IPS DF 4.7 (cell line): ENCODE measurements around the gene MED27.

Experiments
- DNase-seq: peaks from one replicate; pipeline ENCODE4 v3.0.0-alpha.2; 2013; ENCODE audit warnings: low spot score; ENCODE audit errors: extremely low read depth

MED27 gene

GRCh38 chr9:131885144-131885609 lies 194.5 kb downstream of the MED27 start:
- no peak for DNase-seq

- DNase-seq: no peak
Measured at GRCh38 chr9:131884222-131884621, 195.4 kb downstream of the MED27 start.

- DNase-seq: no peak
Measured at GRCh38 chr9:131880833-131881583, 198.7 kb downstream of the MED27 start.

GRCh38 chr9:131879911-131880290 lies 199.8 kb downstream of the MED27 start:
- DNase-seq: no peak

GRCh38 chr9:131879181-131879910 lies 200.3 kb downstream of the MED27 start:
- no peak for DNase-seq

- no peak for DNase-seq
Measured at GRCh38 chr9:131876486-131876885, 203.2 kb downstream of the MED27 start.

GRCh38 chr9:131875828-131876485 lies 203.7 kb downstream of the MED27 start:
- DNase-seq: no peak

GRCh38 chr9:131874916-131875670 lies 204.6 kb downstream of the MED27 start:
- DNase-seq: no peak

- no peak for DNase-seq
Measured at GRCh38 chr9:131874447-131874846, 205.2 kb downstream of the MED27 start.

GRCh38 chr9:131873891-131874440 lies 205.7 kb downstream of the MED27 start:
- no peak for DNase-seq

GRCh38 chr9:131873335-131873734 lies 206.3 kb downstream of the MED27 start:
- no peak for DNase-seq

GRCh38 chr9:131872702-131873101 lies 207.0 kb downstream of the MED27 start:
- no peak for DNase-seq

GRCh38 chr9:131872006-131872405 lies 207.7 kb downstream of the MED27 start:
- DNase-seq: no peak

- no peak for DNase-seq
Measured at GRCh38 chr9:131870156-131870555, 209.5 kb downstream of the MED27 start.

- DNase-seq: no peak
Measured at GRCh38 chr9:131869348-131869747, 210.3 kb downstream of the MED27 start.

- no peak for DNase-seq
Measured at GRCh38 chr9:131868766-131869165, 210.9 kb downstream of the MED27 start.

GRCh38 chr9:131867611-131868192 lies 212.0 kb downstream of the MED27 start:
- no peak for DNase-seq

- DNase-seq: no peak
Measured at GRCh38 chr9:131865446-131866195, 214.0 kb downstream of the MED27 start.

GRCh38 chr9:131864531-131864930 lies 215.1 kb downstream of the MED27 start:
- no peak for DNase-seq

- no peak for DNase-seq
Measured at GRCh38 chr9:131863306-131863896, 216.3 kb downstream of the MED27 start.
